ENCODE data around the gene ZNF620.

ZNF620 gene

GRCh38 chr3:40465456-40465855 is 40.4 kb upstream of the ZNF620 start:
- no peak overlapping the region for H3K4me3 ChIP-seq (ENCODE audit: low read depth in 1 of 2, low read length in 2 of 2)
- H3K27me3 ChIP-seq (ENCODE audit: low read depth, low read length), result no peaks in the 10 kb centered on the region
- H3K27ac ChIP-seq (ENCODE audit: low read length), result no peak overlapping the region
- H3K4me1 ChIP-seq (ENCODE audit: control insufficient read depth in 1 of 2, insufficient read depth in 2 of 2, low read length in 2 of 2), result peaks cover 0 to under 1% of the 10 kb centered on the region in 2 donors
- H3K36me3 ChIP-seq (ENCODE audit: control insufficient read depth in 1 of 2, insufficient read depth in 2 of 2, low read length in 2 of 2), result peaks cover 19 to 43% of the 10 kb centered on the region in 2 donors
- H3K9me3 ChIP-seq (ENCODE audit: control insufficient read depth in 1 of 2, low read length in 2 of 2), result no peaks in the 10 kb centered on the region

- no peaks in the 10 kb centered on the region for H3K9me3 ChIP-seq (ENCODE audit: control insufficient read depth in 1 of 2, low read length in 2 of 2)
- no peak overlapping the region for H3K27ac ChIP-seq (ENCODE audit: low read length)
- no peaks in the 10 kb centered on the region for H3K4me1 ChIP-seq (ENCODE audit: control insufficient read depth in 1 of 2, insufficient read depth in 2 of 2, low read length in 2 of 2)
- no peaks in the 10 kb centered on the region for H3K27me3 ChIP-seq (ENCODE audit: low read depth, low read length)
- no peak overlapping the region for H3K4me3 ChIP-seq (ENCODE audit: low read depth in 1 of 2, low read length in 2 of 2)
- peaks cover 10 to 19% of the 10 kb centered on the region in 2 donors for H3K36me3 ChIP-seq (ENCODE audit: control insufficient read depth in 1 of 2, insufficient read depth in 2 of 2, low read length in 2 of 2)
These were observed 37.8 kb upstream of the ZNF620 start for GRCh38 chr3:40468018-40468417.

DNA sequence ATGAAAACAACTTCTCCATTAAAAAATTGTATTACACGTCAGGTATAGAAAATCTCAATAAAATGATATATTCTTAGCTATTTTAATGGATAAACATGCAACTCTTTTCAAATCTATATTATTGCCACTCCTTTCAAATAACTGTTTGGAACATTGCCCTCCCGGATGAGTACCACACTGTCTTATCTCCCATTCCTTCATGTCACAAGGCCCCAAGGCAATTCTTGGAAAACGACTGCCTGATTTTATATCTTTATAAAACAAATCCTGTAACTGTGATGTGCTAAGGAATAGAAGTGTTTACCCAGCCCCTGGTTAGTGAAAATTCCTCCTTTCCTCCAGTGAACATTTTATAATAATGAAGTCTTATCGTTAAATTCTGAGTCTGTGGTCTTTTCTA is 35.1 kb upstream of the ZNF620 start:
- Histone ChIP-seq H3K27ac (ENCODE audit: low read length) (no peak overlapping the region), H3K36me3 (ENCODE audit: control insufficient read depth in 1 of 2, insufficient read depth in 2 of 2, low read length in 2 of 2) (no peaks in the 10 kb centered on the region), H3K27me3 (ENCODE audit: low read depth, low read length) (no peaks in the 10 kb centered on the region), H3K9me3 (ENCODE audit: control insufficient read depth in 1 of 2, low read length in 2 of 2) (no peaks in the 10 kb centered on the region), H3K4me1 (ENCODE audit: control insufficient read depth in 1 of 2, insufficient read depth in 2 of 2, low read length in 2 of 2) (no peaks in the 10 kb centered on the region), H3K4me3 (ENCODE audit: low read depth in 1 of 2, low read length in 2 of 2) (no peak overlapping the region)

GRCh38 chr3:40476478-40477470 is 29.1 kb upstream of the ZNF620 start, which contains the start of gene ZNF619:
Gene ZNF619, plus strand, starts transcription at chr3:40477122. Its CDS starts 858 bp downstream, at chr3:40477980.
- Histone ChIP-seq H3K4me3 (ENCODE audit: low read depth in 1 of 2, low read length in 2 of 2) (peak within 1 kb of the TSS; percentile 85 to 95), H3K4me1 (ENCODE audit: control insufficient read depth in 1 of 2, insufficient read depth in 2 of 2, low read length in 2 of 2) (peaks cover 4 to 7% of the 10 kb centered on the region in 2 donors), H3K36me3 (ENCODE audit: control insufficient read depth in 1 of 2, insufficient read depth in 2 of 2, low read length in 2 of 2) (peaks cover 12 to 22% of the 10 kb centered on the region in 2 donors), H3K27ac (ENCODE audit: low read length) (peak within 1 kb of the TSS; percentile 66), H3K9me3 (ENCODE audit: control insufficient read depth in 1 of 2, low read length in 2 of 2) (no peaks in the 10 kb centered on the region), H3K27me3 (ENCODE audit: low read depth, low read length) (no peaks in the 10 kb centered on the region)

DNA sequence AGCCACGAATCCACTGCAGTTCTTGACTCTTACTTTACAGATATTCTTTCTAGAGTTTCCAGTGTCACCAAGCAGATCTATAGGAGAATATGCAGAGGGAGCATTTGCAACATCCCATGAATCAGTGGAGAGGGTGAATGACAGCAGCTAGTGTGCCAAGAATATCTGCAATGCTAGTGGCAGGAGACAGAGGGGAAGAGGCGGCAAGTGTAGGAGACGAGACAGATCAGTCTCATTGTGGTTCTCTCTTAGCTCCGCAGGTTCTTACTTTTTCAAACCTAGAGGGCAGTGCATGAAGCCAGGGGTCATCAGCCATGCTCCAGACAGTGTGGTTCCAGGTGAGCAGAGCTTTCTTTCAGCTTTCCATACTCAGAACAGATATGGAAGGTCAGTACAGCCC is 28.2 kb upstream of the ZNF620 start:
- Histone ChIP-seq H3K4me1 (ENCODE audit: control insufficient read depth in 1 of 2, insufficient read depth in 2 of 2, low read length in 2 of 2) (peaks cover 4 to 7% of the 10 kb centered on the region in 2 donors), H3K27me3 (ENCODE audit: low read depth, low read length) (no peaks in the 10 kb centered on the region), H3K27ac (ENCODE audit: low read length) (peak overlapping the region; percentile 66), H3K9me3 (ENCODE audit: control insufficient read depth in 1 of 2, low read length in 2 of 2) (no peaks in the 10 kb centered on the region), H3K4me3 (ENCODE audit: low read depth in 1 of 2, low read length in 2 of 2) (peak overlapping the region; percentile 85 to 95), H3K36me3 (ENCODE audit: control insufficient read depth in 1 of 2, insufficient read depth in 2 of 2, low read length in 2 of 2) (peaks cover 20 to 31% of the 10 kb centered on the region in 2 donors)

DNA sequence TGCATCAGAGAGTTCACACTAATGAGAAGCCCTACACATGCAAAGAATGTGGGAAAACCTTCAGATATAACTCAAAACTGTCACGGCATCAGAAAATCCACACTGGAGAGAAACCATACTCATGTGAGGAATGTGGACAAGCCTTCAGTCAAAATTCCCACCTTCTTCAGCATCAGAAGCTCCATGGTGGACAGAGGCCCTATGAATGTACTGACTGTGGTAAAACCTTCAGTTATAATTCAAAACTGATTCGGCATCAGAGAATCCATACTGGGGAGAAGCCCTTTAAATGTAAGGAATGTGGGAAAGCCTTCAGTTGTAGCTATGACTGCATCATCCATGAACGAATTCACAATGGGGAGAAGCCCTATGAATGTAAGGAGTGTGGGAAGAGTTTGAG is 18.7 kb upstream of the ZNF620 start:
- Histone ChIP-seq H3K9me3 (ENCODE audit: control insufficient read depth in 1 of 2, low read length in 2 of 2) (peaks cover 11 to 19% of the 10 kb centered on the region in 2 donors), H3K27me3 (ENCODE audit: low read depth, low read length) (no peaks in the 10 kb centered on the region), H3K36me3 (ENCODE audit: control insufficient read depth in 1 of 2, insufficient read depth in 2 of 2, low read length in 2 of 2) (peaks cover 25 to 57% of the 10 kb centered on the region in 2 donors), H3K27ac (ENCODE audit: low read length) (no peak overlapping the region), H3K4me1 (ENCODE audit: control insufficient read depth in 1 of 2, insufficient read depth in 2 of 2, low read length in 2 of 2) (no peaks in the 10 kb centered on the region), H3K4me3 (ENCODE audit: low read depth in 1 of 2, low read length in 2 of 2) (peak overlapping the region in 1 of 2 donors; percentile 30)

DNA sequence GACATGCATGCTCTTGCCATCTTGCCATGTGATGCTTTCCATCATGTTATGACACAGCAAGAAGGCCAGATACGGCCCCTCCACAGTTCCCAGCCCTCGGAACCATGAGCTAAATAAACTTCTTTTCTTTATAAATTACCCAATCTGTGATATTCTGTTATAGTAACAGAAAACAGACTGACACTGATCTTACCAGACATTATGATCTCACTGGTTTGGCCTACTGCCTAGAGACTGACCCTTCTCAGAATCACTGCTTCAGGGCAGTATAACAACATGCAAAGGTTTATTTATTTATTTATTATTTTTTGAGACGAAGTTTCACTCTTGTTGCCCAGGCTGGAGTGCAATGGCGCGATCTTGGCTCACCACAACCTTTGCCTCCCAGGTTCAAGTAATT is 14.9 kb upstream of the ZNF620 start:
- Histone ChIP-seq H3K4me3 (ENCODE audit: low read depth in 1 of 2, low read length in 2 of 2) (no peak overlapping the region), H3K36me3 (ENCODE audit: control insufficient read depth in 1 of 2, insufficient read depth in 2 of 2, low read length in 2 of 2) (peaks cover 16 to 24% of the 10 kb centered on the region in 2 donors), H3K9me3 (ENCODE audit: control insufficient read depth in 1 of 2, low read length in 2 of 2) (peaks cover 11 to 19% of the 10 kb centered on the region in 2 donors), H3K27me3 (ENCODE audit: low read depth, low read length) (no peaks in the 10 kb centered on the region), H3K4me1 (ENCODE audit: control insufficient read depth in 1 of 2, insufficient read depth in 2 of 2, low read length in 2 of 2) (no peaks in the 10 kb centered on the region), H3K27ac (ENCODE audit: low read length) (no peak overlapping the region)

DNA sequence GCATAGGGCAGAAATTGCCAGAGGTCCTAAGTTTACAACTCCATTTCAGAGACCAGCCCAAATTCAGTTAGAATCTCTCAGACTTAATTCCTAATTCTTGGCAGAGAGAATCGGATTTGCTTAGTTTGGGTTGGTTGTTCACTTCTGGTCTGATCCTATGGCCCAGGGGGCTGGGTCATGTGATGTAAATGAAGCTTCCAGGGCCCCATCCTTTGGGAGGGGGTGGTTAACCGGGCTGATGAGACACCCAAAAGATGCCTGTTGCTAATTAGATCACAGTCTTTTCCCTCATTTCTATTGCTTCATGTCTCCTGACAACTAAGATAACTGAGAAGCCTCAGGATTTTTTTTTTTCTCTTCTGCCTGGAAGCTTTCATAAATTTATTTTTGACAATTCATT is 11.1 kb upstream of the ZNF620 start:
- Histone ChIP-seq H3K9me3 (ENCODE audit: control insufficient read depth in 1 of 2, low read length in 2 of 2) (no peaks in the 10 kb centered on the region), H3K27ac (ENCODE audit: low read length) (no peak overlapping the region), H3K4me3 (ENCODE audit: low read depth in 1 of 2, low read length in 2 of 2) (no peak overlapping the region), H3K4me1 (ENCODE audit: control insufficient read depth in 1 of 2, insufficient read depth in 2 of 2, low read length in 2 of 2) (no peaks in the 10 kb centered on the region), H3K27me3 (ENCODE audit: low read depth, low read length) (no peaks in the 10 kb centered on the region), H3K36me3 (ENCODE audit: control insufficient read depth in 1 of 2, insufficient read depth in 2 of 2, low read length in 2 of 2) (no peaks in the 10 kb centered on the region)

DNA sequence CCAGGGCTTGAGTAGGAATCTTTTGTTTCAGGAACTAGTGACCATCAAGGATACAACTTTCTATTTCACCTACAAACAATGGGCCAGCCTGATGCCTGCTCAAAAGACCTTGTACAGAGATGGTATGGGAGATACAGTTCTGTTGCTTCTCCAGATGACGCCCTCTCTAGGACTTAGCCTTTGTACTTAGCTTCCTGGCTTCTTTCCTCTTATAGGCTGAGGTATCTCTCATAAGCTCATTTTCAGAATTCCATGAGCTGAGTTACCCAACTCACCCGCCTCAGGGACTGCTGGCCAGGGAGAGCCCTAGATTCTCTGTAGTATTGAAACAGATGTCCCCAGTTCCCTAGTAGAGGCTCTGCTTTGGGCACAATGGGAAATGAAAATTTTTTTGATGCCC is 8.6 kb upstream of the ZNF620 start:
- H3K27me3 ChIP-seq (ENCODE audit: low read depth, low read length), result no peaks in the 10 kb centered on the region
- no peaks in the 10 kb centered on the region for H3K9me3 ChIP-seq (ENCODE audit: control insufficient read depth in 1 of 2, low read length in 2 of 2)
- H3K4me3 ChIP-seq (ENCODE audit: low read depth in 1 of 2, low read length in 2 of 2), result no peak overlapping the region
- H3K36me3 ChIP-seq (ENCODE audit: control insufficient read depth in 1 of 2, insufficient read depth in 2 of 2, low read length in 2 of 2), result no peaks in the 10 kb centered on the region
- H3K27ac ChIP-seq (ENCODE audit: low read length), result no peak overlapping the region
- no peaks in the 10 kb centered on the region for H3K4me1 ChIP-seq (ENCODE audit: control insufficient read depth in 1 of 2, insufficient read depth in 2 of 2, low read length in 2 of 2)

- Histone ChIP-seq H3K4me1 (ENCODE audit: control insufficient read depth in 1 of 2, insufficient read depth in 2 of 2, low read length in 2 of 2) (no peaks in the 10 kb centered on the region), H3K9me3 (ENCODE audit: control insufficient read depth in 1 of 2, low read length in 2 of 2) (no peaks in the 10 kb centered on the region), H3K36me3 (ENCODE audit: control insufficient read depth in 1 of 2, insufficient read depth in 2 of 2, low read length in 2 of 2) (no peaks in the 10 kb centered on the region), H3K27ac (ENCODE audit: low read length) (no peak overlapping the region), H3K4me3 (ENCODE audit: low read depth in 1 of 2, low read length in 2 of 2) (no peak overlapping the region), H3K27me3 (ENCODE audit: low read depth, low read length) (no peaks in the 10 kb centered on the region)
These were observed 5.9 kb upstream of the ZNF620 start for GRCh38 chr3:40499952-40500351.

- H3K27ac ChIP-seq (ENCODE audit: low read length), result no peak overlapping the region
- peaks cover 0 to 7% of the 10 kb centered on the region in 2 donors for H3K4me1 ChIP-seq (ENCODE audit: control insufficient read depth in 1 of 2, insufficient read depth in 2 of 2, low read length in 2 of 2)
- no peaks in the 10 kb centered on the region for H3K9me3 ChIP-seq (ENCODE audit: control insufficient read depth in 1 of 2, low read length in 2 of 2)
- no peaks in the 10 kb centered on the region for H3K27me3 ChIP-seq (ENCODE audit: low read depth, low read length)
- H3K36me3 ChIP-seq (ENCODE audit: control insufficient read depth in 1 of 2, insufficient read depth in 2 of 2, low read length in 2 of 2), result no peaks in the 10 kb centered on the region
- H3K4me3 ChIP-seq (ENCODE audit: low read depth in 1 of 2, low read length in 2 of 2), result no peak overlapping the region
These were observed 3.8 kb upstream of the ZNF620 start for GRCh38 chr3:40502034-40502433.

Measured in muscle layer of duodenum (tissue), 2 donors.